Effector CD8-positive, alpha-beta T cell (primary cell): ENCODE data around the gene BSX.

ENCODE experiments used
- DNase-seq: peaks from one replicate; lab custom pipeline; 2025; lab: John Stamatoyannopoulos, UW

The BSX gene

DNA sequence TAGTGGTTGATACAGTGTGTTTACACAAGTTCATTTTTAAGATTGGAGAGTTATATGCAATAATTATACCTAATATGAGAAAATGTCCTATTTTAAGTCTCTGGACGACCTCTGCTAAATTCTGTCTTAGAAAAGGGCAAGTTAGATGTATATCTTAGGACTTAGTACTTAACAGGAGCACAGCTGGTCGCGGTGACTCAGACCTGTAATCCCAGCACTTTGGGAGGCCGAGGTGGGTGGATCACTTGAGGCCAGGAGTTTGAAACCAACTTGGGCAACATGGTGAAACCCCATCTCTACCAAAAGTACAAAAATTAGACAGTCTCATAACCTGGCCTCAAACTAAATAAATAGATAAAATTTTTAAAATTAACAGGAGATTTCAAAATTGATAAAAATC is 27.2 kb downstream of the BSX start:
- DNase-seq: no peak

DNA sequence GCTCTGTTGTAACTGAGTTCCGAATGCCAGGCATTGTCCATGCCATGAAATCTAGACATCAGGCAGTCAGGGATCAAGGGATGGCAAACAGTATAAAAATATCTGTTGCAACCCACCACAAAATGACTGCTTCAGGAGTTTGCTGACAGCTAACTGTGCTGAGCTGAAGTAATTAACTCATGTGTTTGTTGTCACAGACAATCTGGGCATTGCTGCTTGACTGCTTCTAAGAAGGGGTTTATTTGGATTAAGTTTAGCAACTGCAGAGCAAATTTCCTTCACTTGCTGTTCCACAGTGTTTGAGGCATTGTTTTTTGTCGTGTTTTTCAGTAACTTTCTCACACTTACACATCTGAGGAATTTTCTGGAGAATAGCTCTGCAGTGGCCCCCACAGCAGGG is 30.4 kb downstream of the BSX start:
- no peak for DNase-seq

DNA sequence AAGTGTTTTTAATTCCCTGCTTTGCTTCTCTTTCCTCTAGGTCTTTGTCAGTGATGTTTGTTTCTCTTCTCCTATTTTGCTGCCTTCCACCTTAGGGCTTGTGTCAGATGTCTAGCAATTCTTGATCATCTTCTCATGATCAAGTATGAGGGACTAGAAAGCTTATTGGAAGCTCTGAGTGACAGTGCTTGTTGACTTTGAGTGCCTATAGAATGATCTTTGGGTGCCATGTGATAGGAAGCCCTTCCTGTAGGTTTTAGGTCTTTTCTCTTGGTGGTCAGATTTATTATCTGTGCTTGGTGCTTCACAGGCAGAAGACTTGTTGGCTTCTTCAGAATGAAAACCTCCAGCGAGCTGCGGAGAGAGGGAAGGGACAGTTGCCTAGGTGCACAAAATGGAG is 43.1 kb downstream of the BSX start:
- DNase-seq: no peak

DNA sequence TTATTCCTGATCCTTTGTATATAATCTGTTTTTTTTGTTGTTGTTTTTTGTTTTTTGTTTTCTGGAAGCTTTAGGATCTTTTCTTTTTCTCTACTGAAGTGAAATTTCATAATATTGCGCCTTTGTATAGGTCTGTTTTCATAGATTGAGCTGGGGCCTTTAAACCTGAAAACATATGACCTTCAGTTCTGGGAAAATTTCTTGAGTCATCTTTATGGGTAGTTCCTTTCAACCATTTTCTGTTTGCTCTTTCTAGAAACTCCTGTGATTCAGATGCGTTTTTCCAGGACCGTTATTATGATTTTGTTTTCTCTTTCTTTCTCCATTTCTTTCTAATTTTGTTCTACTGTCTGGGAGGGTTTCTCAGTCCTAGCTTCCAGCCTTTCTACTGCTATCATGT is 43.7 kb downstream of the BSX start:
- DNase-seq: no peak

DNA sequence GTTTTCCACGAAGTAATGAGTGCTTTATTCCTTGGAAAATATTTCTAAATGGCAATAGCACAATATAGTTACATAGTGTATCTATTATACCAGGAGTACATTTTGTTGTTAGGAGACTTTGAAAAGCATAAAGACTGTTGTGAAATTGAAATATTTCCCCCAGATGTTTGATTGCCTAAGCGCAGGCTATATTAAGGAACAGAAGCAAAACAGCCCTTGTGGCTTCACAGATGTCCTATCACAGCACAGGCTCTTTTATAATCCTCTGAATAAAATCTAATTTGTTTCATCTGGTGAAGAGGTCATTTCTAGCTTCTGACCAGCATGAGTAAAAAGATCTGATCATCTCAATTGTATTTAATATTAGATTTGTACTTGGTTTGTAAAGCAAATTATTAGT is 48.2 kb downstream of the BSX start:
- DNase-seq: no peak

DNA sequence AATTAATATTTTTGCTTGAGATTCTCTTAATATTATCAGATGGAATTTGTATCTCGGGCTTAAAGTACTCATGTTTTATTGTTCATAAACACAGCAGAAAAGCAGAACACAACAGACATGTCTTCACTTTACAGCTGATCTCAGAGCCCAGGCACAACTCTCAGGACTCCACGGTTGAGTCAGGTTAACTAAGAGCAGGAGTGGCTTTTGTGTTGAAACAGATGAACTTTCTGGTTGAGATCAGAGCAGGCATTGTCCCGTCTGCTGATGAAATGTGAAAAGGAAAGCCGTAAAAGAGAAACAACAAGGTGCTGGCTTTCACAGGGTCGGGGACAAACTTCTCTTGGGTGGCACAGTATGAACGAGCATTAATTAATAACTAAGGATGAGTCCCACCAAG is 50.1 kb downstream of the BSX start:
- DNase-seq: no peak
